Skin of body (tissue), 1 donor: Measurements from ENCODE around the gene PLXNA1. TPM values are rescaled to one million over a fixed set of nuclear protein-coding genes. Genes with fewer than 3 reads are reported as not detected.

ENCODE experiments used
- total RNA-seq: library from RNA; depleted of rRNA; stranded (reverse); fragments of >200 nt; gene quantifications from one replicate; pipeline ENCODE4 v1.2.3, GENCODE V29; 2014

Gene PLXNA1
- total RNA-seq, 1 donor from 2014 or later = 24.9 TPM

Other genes with a start within 250 kb of the PLXNA1 start
- not detected for gene PRR23E, start 210.0 kb downstream of the PLXNA1 start, total RNA-seq